CD4-positive, alpha-beta T cell treated with Interleukin-15 for 1 hour (primary cell): ENCODE data around the gene ITGB4.
"Not testable (repeated sequence)": the region's sequence is repeated elsewhere in the genome, so short reads cannot be mapped to it uniquely, and the experiment has no call there.

Experiments
- DNase-seq: peaks from one replicate; pipeline ENCODE4 v3.0.0-alpha.2; 2020

The ITGB4 gene

DNA sequence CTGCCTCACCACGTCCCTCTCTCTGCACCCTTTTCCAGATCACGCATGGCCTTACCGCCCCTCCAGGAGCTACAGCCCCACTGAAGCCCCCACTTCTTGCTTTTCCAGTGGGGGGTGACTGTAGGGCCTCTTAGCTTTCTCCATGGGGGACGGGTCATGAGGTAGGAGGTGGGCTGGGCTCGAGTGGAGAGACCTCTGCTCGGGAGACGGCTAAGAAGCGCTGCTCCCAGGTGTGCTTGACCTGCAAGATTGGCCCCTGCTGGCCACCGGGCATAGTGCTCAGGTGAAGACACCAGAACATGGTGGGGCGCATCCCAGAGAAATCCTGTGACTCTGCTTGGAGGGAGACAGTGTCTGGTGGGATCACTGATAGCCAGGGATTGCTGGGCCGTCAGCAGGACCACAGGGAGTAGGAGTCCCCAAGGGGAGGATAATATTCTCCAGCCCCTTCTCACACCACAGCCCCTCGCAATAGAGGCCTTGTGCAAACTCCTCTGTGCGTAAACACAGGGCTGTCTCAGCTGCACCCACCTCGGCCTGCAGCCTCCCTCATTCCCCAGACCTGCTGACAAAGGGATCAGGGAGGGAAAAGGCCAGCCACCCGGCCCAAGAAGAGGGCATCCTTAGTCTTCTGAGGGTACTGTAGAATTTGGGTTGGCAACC, 52.7 kb downstream of the ITGB4 start:
- DNase-seq, result no peak

- no peak for DNase-seq
Observed at GRCh38 chr17:75774471-75774990, 53.3 kb downstream of the ITGB4 start.

GRCh38 chr17:75774991-75775668, 53.9 kb downstream of the ITGB4 start:
- no peak for DNase-seq

- DNase-seq, result peak; percentile 58
Observed at GRCh38 chr17:75776386-75777295, 55.4 kb downstream of the ITGB4 start.

DNA sequence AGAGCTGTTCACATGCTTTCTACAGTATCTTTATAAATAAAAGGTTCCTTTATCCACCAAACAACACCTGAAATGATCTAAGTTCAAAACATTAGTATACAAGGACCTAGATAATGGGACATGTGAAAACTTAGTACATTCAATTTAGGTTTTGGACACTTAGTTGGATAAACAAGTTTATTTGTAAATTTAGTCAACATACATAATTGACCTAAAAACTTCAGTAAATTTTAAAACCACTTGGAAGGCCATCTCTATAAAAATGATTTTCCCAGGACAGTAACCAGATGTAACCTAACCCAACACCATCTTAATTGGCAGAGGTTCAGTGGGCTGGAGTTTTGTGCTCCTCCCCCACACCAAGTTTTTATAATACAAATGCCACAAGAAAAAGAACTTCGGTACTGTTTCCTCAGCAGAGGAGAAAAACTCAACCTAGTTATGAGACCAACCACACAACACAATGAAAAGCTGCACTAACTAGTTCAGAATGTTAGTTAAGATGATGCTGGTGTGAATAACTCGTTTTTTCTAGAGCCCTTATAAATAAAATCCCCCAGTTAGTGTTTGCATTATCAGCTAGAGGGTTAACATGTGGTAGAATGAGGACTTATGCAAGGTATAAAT, 56.1 kb downstream of the ITGB4 start:
- DNase-seq, result no peak

DNA sequence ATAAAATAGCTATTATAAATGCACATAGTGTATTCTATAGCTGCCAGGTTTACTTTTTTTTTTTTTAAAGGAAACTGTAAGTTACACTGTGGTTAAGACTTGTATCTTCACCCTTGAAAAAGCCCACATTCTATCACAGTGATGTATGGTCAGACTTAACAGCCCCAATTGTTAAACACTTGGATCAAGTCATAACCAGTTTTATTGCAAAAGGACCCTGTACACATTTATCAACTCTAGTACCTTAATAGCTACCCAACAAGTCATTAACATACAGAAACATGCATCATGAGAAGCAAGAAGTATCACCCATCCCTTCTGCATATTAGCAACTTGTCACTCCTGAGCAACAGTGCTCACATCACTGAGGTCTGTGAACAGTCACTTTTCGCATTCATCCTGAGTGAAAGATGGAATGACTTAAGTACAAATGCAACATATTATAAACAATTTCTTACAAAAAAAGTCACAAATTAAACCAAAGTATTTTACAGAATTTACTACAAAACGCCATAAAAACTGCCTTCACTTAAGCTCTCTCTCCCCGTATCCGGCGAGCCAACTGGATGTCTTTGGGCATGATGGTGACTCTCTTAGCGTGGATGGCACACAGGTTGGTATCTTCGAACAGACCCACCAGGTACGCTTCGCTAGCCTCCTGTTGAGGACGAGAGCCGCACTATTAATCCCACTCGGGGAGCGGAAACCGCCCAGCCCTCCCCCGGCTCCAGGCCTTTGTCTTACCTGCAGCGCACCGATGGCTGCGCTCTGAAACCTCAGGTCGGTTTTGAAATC, 57.0 kb downstream of the ITGB4 start:
- not testable (repeated sequence) for DNase-seq

DNA sequence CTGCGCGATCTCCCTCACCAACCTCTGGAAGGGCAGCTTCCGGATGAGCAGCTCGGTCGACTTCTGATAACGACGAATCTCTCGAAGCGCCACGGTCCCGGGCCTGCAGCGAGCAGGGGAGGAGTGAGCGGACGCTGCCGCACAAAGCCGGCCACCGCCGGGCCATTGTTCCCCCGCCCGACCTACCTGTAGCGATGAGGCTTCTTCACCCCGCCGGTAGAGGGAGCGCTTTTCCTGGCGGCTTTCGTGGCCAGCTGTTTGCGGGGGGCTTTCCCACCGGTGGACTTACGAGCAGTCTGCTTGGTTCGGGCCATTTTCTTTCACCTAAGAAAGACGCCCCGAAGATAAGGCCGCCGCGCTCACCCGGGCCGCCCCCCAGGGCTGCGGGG, 57.6 kb downstream of the ITGB4 start:
- DNase-seq, result no peak

GRCh38 chr17:75779250-75779986, 58.2 kb downstream of the ITGB4 start:
- DNase-seq, result peak; percentile 99

- no peak for DNase-seq
Observed at GRCh38 chr17:75779987-75780889, 59.0 kb downstream of the ITGB4 start.

DNA sequence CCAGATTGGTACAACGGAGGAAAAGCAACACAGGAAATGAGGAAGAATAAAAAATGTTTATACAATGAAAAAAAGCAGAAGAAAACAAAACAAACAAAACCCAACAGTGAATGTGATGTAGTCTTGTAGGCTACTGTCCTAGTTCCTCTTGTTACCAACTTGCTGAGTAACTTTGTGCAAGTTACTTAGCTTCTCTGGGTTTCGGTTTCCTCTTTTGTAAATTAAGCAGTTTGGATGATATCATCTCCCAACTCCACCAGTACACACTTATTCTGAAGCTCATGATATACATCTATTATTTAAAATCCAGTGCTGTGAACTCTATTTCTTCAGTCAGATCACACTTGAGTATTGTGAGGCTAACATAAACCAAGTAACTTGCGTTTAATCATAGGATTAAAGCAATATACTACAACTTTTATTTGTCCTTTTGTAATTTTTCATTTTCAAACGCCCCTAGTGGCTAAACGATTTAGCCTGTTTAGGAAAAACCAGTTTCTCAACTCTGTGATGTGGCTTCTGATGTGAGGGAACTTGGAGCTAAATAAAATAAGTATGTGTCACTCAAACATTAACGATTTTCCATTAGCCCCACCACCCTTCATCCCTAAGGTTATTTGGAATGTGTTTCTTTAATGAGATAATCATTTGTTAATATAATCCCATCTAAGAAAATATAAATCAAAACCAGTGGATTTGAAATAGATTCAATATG, 62.0 kb downstream of the ITGB4 start:
- DNase-seq, result no peak

DNA sequence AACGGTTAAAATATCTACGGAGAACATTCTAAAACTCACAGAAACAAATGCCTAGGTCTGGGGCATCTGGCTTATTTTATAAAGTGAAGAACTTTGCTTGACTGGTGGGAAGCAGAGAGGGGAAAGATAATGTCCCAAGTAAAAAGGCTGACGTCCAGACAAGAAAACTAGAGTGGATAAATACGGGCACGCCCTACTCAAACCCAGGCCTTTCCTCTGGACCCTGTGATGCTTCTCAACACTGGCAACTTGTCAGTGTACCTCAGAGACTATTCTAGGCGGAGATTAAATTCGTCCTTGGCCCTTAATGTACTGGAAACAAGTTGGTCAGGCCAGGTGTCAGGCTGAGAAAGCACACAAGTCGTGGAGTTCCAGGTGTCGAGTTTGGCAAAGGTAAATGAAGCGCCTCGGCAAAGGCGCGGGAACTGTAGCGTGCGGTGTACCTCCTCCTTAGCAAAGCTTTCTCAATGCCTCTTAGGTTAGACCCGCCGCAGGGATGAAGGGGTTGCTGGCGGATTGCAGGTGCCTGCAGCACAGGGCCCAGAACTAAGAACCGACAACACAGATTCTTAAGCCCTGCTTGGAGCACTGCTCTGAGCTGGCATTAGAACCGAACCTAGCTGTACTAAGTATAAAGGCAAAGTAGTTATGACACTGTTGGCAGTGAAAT, 62.7 kb downstream of the ITGB4 start:
- DNase-seq, result peak; percentile 17

GRCh38 chr17:75784473-75785015, 63.3 kb downstream of the ITGB4 start, which contains the start of gene UNK:
Gene UNK, plus strand, starts transcription at chr17:75784806. Its CDS starts 75 bp downstream, at chr17:75784881.
- DNase-seq, result peak; percentile 99

- DNase-seq, result peak; percentile 93
Observed at GRCh38 chr17:75785016-75785890, 64.0 kb downstream of the ITGB4 start.

DNA sequence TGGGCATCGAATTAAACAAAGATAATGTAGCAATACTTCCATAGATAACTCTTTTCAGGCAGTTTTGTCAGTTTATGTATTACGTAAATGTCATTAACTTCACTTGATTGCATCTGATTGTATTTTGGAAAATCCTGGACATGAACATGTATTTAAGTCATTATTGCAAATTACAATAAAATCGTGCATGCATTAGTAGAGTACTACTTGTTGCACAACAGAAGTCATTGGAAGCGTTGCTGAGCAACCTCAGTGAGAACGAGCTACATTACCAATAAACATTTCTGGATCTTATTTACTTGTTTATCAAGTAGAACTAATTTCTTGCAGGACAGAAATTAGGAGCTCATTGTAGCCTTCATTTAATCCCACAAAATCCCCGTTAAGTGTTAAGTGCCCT, 70.0 kb downstream of the ITGB4 start:
- no peak for DNase-seq

GRCh38 chr17:75793460-75793859, 72.2 kb downstream of the ITGB4 start:
- DNase-seq, result no peak

DNA sequence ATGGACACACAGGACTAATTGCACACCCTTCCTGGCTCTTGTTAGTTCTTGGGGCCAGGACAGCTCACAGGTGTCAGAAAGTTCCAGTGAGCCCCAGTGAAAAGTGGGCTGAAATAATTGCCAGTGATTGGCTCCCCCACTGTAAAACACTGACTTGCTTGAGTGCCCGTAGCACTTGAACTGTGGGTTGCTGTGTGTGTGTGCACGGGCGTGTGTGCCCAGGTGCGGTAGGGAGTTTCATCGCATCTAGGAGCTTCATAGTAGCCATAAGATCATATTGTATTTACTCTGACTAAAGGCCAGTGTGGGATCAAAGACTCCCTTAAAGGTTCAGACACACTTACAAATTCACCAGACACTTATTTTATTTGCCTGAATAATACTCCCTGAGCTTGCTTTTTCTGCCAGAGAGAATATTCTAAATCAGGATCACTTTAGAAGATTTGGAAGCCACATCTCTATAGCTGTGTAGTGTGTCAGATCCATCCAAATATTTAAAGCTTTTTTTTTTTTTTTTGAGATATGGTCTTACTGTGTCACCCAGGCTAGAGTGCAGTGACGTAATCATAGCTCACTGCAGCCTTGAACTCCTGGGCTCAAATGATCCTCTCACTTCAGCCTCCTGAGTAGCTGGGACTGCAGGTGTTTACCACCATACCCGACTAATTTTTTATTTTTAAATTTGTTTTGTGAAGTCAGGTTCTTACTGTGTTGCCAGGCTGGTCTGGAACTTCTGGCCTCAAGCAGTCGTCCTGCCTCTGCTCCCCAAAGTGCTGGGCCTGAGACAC, 74.8 kb downstream of the ITGB4 start:
- DNase-seq, result no peak

- no peak for DNase-seq
Observed at GRCh38 chr17:75799402-75799801, 78.1 kb downstream of the ITGB4 start.
